ENCODE data around the gene SHISAL2A.
"Not testable (repeated sequence)": the region's sequence is repeated elsewhere in the genome, so short reads cannot be mapped to it uniquely, and the experiment has no call there.

The SHISAL2A gene

GRCh38 chr1:52692697-52693096, 59.7 kb downstream of the SHISAL2A start:
- DNase-seq: no peak

GRCh38 chr1:52693351-52693750, 60.4 kb downstream of the SHISAL2A start:
- DNase-seq: not testable (repeated sequence)

GRCh38 chr1:52693843-52694242, 60.9 kb downstream of the SHISAL2A start:
- DNase-seq: no peak

GRCh38 chr1:52695627-52696026, 62.7 kb downstream of the SHISAL2A start:
- no peak for DNase-seq

GRCh38 chr1:52697795-52698674, 65.1 kb downstream of the SHISAL2A start, which contains the start of gene COA7:
COA7 (minus strand) TSS chr1:52698347; CDS start chr1:52698326, 21 bp downstream.
- DNase-seq: peak; percentile 21 to 56 (median 44)

GRCh38 chr1:52702886-52703787, 70.2 kb downstream of the SHISAL2A start:
- DNase-seq: peak; percentile 67 to 92 (median 85)

- DNase-seq: no peak
Observed at GRCh38 chr1:52706136-52706670, 73.2 kb downstream of the SHISAL2A start.

All from stimulated activated naive CD4-positive, alpha-beta T cell (primary cell).